K562 (cell line): ENCODE results near the gene AP2A2. TPM values are rescaled to one million over a fixed set of nuclear protein-coding genes. Genes with fewer than 3 reads are reported as not detected.

Experiments used
- CREB1 ChIP-seq, 2 experiments: sonication (generic) in 1 of 2; formaldehyde crosslinking in 1 of 2; IDR thresholded peaks; 2 replicates each; pipeline versions ENCODE4 v1.6.1 to v1.8.0; 2012 to 2022; ENCODE audit warnings: inconsistent platforms in 1 of 2, mild to moderate bottlenecking in 1 of 2, missing genetic modification reagents in 1 of 2, moderate library complexity in 1 of 2
- CREM ChIP-seq: IDR thresholded peaks from 2 replicates; pipeline ENCODE4 v1.6.1; 2014; ENCODE audit warnings: antibody characterized with exemption, low read depth
- FIP1L1 ChIP-seq: fragments of 200-400 bp; formaldehyde crosslinking; IDR thresholded peaks from 2 replicates; pipeline ENCODE4 v1.6.1; 2018; ENCODE audit warnings: mild to moderate bottlenecking, low read depth, low read length; ENCODE audit not compliant: poor library complexity, severe bottlenecking
- MITF ChIP-seq: IDR thresholded peaks from 2 replicates; pipeline ENCODE4 v1.6.1; 2014; ENCODE audit warnings: antibody characterized with exemption
- NONO ChIP-seq, 2 experiments: fragments of 200-400 bp in 1 of 2; fragments of 450-650 bp in 1 of 2; formaldehyde crosslinking in 1 of 2; IDR thresholded peaks; 2 replicates each; pipeline ENCODE4 v1.6.1; 2017; ENCODE audit warnings: low read depth in 2 of 2, mild to moderate bottlenecking in 2 of 2, moderate library complexity in 2 of 2, low read length in 1 of 2
- PHF8 ChIP-seq: fragments of 200-600 bp; sonication (generic); IDR thresholded peaks from 2 replicates; pipeline ENCODE4 v1.6.1; 2012; ENCODE audit warnings: mixed run types, mild to moderate bottlenecking, inconsistent platforms, low read length, moderate library complexity, borderline replicate concordance
- POLR2G ChIP-seq: fragments of 200-400 bp; formaldehyde crosslinking; IDR thresholded peaks from 2 replicates; pipeline ENCODE4 v1.6.1; 2017; ENCODE audit warnings: low read depth, mild to moderate bottlenecking, antibody characterized with exemption, low read length, moderate library complexity
- RBFOX2 ChIP-seq: fragments of 200-400 bp; formaldehyde crosslinking; IDR thresholded peaks from 2 replicates; pipeline ENCODE4 v1.6.1; 2017; ENCODE audit warnings: low read depth, mild to moderate bottlenecking, low read length, moderate library complexity
- SUPT5H ChIP-seq: fragments of 450-650 bp; IDR thresholded peaks from 2 replicates; pipeline ENCODE4 v1.6.1; 2016
- TARDBP ChIP-seq: fragments of 450-650 bp; IDR thresholded peaks from 2 replicates; pipeline ENCODE4 v1.6.1; 2016
- TBP ChIP-seq: optimal IDR thresholded peaks from 2 replicates; pipeline ENCODE3; 2011; ENCODE audit warnings: low read depth, low read length, improper control_type of control experiment
- TFE3 ChIP-seq: fragments of 450-650 bp; formaldehyde crosslinking; IDR thresholded peaks from 2 replicates; pipeline ENCODE4 v1.4.0; 2020; ENCODE audit warnings: mild to moderate bottlenecking, mixed read lengths
- ZBTB1 ChIP-seq: sonication (generic); formaldehyde crosslinking; IDR thresholded peaks from 2 replicates; pipeline ENCODE4 v1.8.1; 2023; ENCODE audit warnings: missing genetic modification reagents, low read depth, mild to moderate bottlenecking, borderline replicate concordance
- ZNF57 ChIP-seq: fragments of 450-650 bp; formaldehyde crosslinking; IDR thresholded peaks from 2 replicates; pipeline ENCODE4 v1.4.0; 2020; ENCODE audit warnings: mild to moderate bottlenecking, moderate library complexity
- ZNF584 ChIP-seq: fragments of 200-800 bp; sonication (Bioruptor generic); IDR thresholded peaks from 2 replicates; pipeline ENCODE4 v1.6.1; 2016; ENCODE audit warnings: low read depth, mild to moderate bottlenecking, missing genetic modification characterization, missing compliant biosample characterization
- ZNF592 ChIP-seq: fragments of 450-650 bp; IDR thresholded peaks from 2 replicates; pipeline ENCODE4 v1.6.1; 2017; ENCODE audit warnings: antibody characterized with exemption, mild to moderate bottlenecking
- ZNF639 ChIP-seq, 2 experiments: fragments of 200-800 bp in 1 of 2; sonication (Bioruptor generic) in 1 of 2; sonication (generic) in 1 of 2; formaldehyde crosslinking in 1 of 2; IDR thresholded peaks in 1 of 2; conservative IDR thresholded peaks in 1 of 2; 2 replicates each; pipeline versions ENCODE4 v1.5.0 to v1.6.1; 2016 to 2020; ENCODE audit warnings: missing compliant biosample characterization in 1 of 2, missing genetic modification characterization in 1 of 2, missing genetic modification reagents in 1 of 2
- polyA plus RNA-seq, 8 experiments: library from polyadenylated mRNA; depleted of rRNA in 4 of 8; stranded (reverse) in 5 of 8; unstranded in 3 of 8; fragments of >200 nt; fragmentation: Nextera tagmentation in 2 of 8; fragmentation: Illumina TruSeq in 1 of 8; extraction: Ambion mirVana in 2 of 8; extraction: Trizol in 1 of 8; gene quantifications; 2 replicates each; pipeline versions ENCODE4 v1.2.1 to v1.2.3, GENCODE V29; 2011 to 2014; ENCODE audit warnings: inconsistent platforms in 1 of 8, missing spikeins in 1 of 8
- total RNA-seq, 7 experiments: library from RNA; depleted of rRNA in 6 of 7; stranded (reverse); fragments of >200 nt in 6 of 7; fragmentation: Illumina TruSeq in 2 of 7; extraction: Trizol in 2 of 7; gene quantifications; 2 replicates each; pipeline versions ENCODE4 v1.2.1 to v1.2.3, GENCODE V29; 2011 to 2021; ENCODE audit warnings: low replicate concordance in 1 of 7

The AP2A2 gene
- total and polyA plus RNA-seq, 9 of the 15 experiments (the other 6 are each of a cell fraction or from before 2014, with no cell fraction given): 0.69 to 41.7 (median 15.2) TPM

- TF ChIP-seq NONO (IDR thresholded peaks at IDR 0.05; ENCODE audit: low read depth in 2 of 2, low read length in 1 of 2) (peak in 1 of 2 experiments; percentile 92; a peak in 3 of 4 replicates), PHF8 (peak; percentile 67; the same call in 1 of the 2 replicates), TARDBP (peak; percentile 54; the same call in 1 of the 2 replicates), ZBTB1 (CRISPR knock-in tag) (peak; percentile 92), TFE3 (CRISPR knock-in tag) (no peak), RBFOX2 (peak; percentile 80), ZNF57 (CRISPR knock-in tag) (no peak), TBP (peak; percentile 44), ZNF592 (peak; percentile 73; the same call in 1 of the 2 replicates), SUPT5H (0 out of 2 replicates have a peak, but pooled peaks have one; percentile 35), POLR2G (peak; percentile 88), ZNF639 (CRISPR knock-in tag; conservative IDR thresholded peaks at IDR 0.05 in 1 of 2, IDR thresholded peaks at IDR 0.05 in 1 of 2) (peak in 1 of 2 experiments; percentile 98; a peak in 2 of 4 replicates), CREM (peak; percentile 52; the same call in 1 of the 2 replicates), FIP1L1 (peak; percentile 84), MITF (no peak), CREB1 (IDR thresholded peaks at IDR 0.05) (no peak), CREB1 (CRISPR knock-in tag; IDR thresholded peaks at IDR 0.05) (no peak), ZNF584 (CRISPR knock-in tag) (peak; percentile 94)
These were observed at the start of gene AP2A2 (continued) for GRCh38 chr11:925496-926301.
